H9 (cell line): ENCODE results near the gene TIMM23. TPM values are rescaled to one million over a fixed set of nuclear protein-coding genes. Genes with fewer than 3 reads are reported as not detected.

Experiments used
- DNase-seq: peaks from one replicate; pipeline ENCODE4 v3.0.0-alpha.2; 2017
- H2AFZ ChIP-seq: one replicate; pipeline ENCODE4 v1.6.1; 2013; ENCODE audit warnings: mild to moderate bottlenecking, low read length, control low read depth, moderate library complexity
- H2AK5ac ChIP-seq: 2 replicates; pipeline ENCODE4 v1.6.1; 2013; ENCODE audit warnings: low read length, control low read depth, mixed read lengths; ENCODE audit not compliant: insufficient read length
- H2BK120ac ChIP-seq: one replicate; pipeline ENCODE4 v1.6.1; 2013; ENCODE audit warnings: low read depth, mild to moderate bottlenecking, low read length, control low read depth, inconsistent platforms; ENCODE audit not compliant: poor library complexity, severe bottlenecking
- H2BK12ac ChIP-seq: 2 replicates; pipeline ENCODE4 v1.6.1; 2013; ENCODE audit warnings: low read length, control low read depth, mixed read lengths, low read depth; ENCODE audit not compliant: insufficient read length
- H2BK15ac ChIP-seq: 2 replicates; pipeline ENCODE4 v1.6.1; 2013; ENCODE audit warnings: low read depth, low read length, control low read depth
- H2BK20ac ChIP-seq: one replicate; pipeline ENCODE4 v1.6.1; 2013; ENCODE audit warnings: low read depth, mild to moderate bottlenecking, low read length, control low read depth, inconsistent platforms; ENCODE audit not compliant: poor library complexity, severe bottlenecking
- H2BK5ac ChIP-seq: 2 replicates; pipeline ENCODE4 v1.6.1; 2013; ENCODE audit warnings: low read length, control low read depth, mixed read lengths; ENCODE audit not compliant: insufficient read length
- H3K14ac ChIP-seq: 2 replicates; pipeline ENCODE4 v1.6.1; 2013; ENCODE audit warnings: low read length, control low read depth; ENCODE audit not compliant: insufficient read depth
- H3K18ac ChIP-seq: 2 replicates; pipeline ENCODE4 v1.6.1; 2013; ENCODE audit warnings: low read depth, mild to moderate bottlenecking, mixed read lengths, low read length, control low read depth; ENCODE audit not compliant: insufficient read length
- H3K23ac ChIP-seq: 2 replicates; pipeline ENCODE4 v1.6.1; 2013; ENCODE audit warnings: low read length, control low read depth, mixed read lengths, low read depth; ENCODE audit not compliant: insufficient read length
- H3K23me2 ChIP-seq: 2 replicates; pipeline ENCODE4 v1.6.1; 2013; ENCODE audit warnings: low read depth, mild to moderate bottlenecking, mixed read lengths, low read length, control low read depth; ENCODE audit not compliant: insufficient read length, poor library complexity, severe bottlenecking
- H3K27ac ChIP-seq: 2 replicates; pipeline ENCODE4 v1.5.1; 2013; ENCODE audit warnings: low read length, control low read depth, mixed read lengths, low read depth; ENCODE audit not compliant: insufficient read length
- H3K27me3 ChIP-seq: 2 replicates; pipeline ENCODE4 v1.6.1; 2013; ENCODE audit warnings: low read length, control low read depth, inconsistent platforms; ENCODE audit not compliant: insufficient read depth
- H3K4ac ChIP-seq: 2 replicates; pipeline ENCODE4 v1.6.1; 2013; ENCODE audit warnings: low read depth, mild to moderate bottlenecking, control low read depth, inconsistent platforms, low read length, moderate library complexity
- H3K4me1 ChIP-seq: 2 replicates; pipeline ENCODE4 v1.6.1; 2013; ENCODE audit warnings: low read length, control low read depth, inconsistent platforms; ENCODE audit not compliant: insufficient read depth
- H3K4me2 ChIP-seq: 2 replicates; pipeline ENCODE4 v1.6.1; 2013; ENCODE audit warnings: low read length, control low read depth, mixed read lengths; ENCODE audit not compliant: insufficient read length, insufficient read depth
- H3K56ac ChIP-seq: 2 replicates; pipeline ENCODE4 v1.6.1; 2013; ENCODE audit warnings: low read depth, mild to moderate bottlenecking, mixed read lengths, low read length, control low read depth; ENCODE audit not compliant: insufficient read length
- H3K79me1 ChIP-seq: 2 replicates; pipeline ENCODE4 v1.6.1; 2013; ENCODE audit warnings: low read depth, mild to moderate bottlenecking, moderate library complexity, low read length, control low read depth, inconsistent platforms; ENCODE audit not compliant: insufficient read depth, poor library complexity, severe bottlenecking
- H3K79me2 ChIP-seq: 2 replicates; pipeline ENCODE4 v1.6.1; 2013; ENCODE audit warnings: low read length, control low read depth, inconsistent platforms; ENCODE audit not compliant: insufficient read depth
- H3K9ac ChIP-seq: 2 replicates; pipeline ENCODE4 v1.6.1; 2013; ENCODE audit warnings: low read length, control low read depth, mixed read lengths; ENCODE audit not compliant: insufficient read length; ENCODE audit errors: extremely low read depth
- H3K9me3 ChIP-seq: one replicate; pipeline ENCODE4 v1.6.1; 2013; ENCODE audit warnings: low read depth, low read length, inconsistent platforms; ENCODE audit not compliant: control insufficient read depth
- H3T11ph ChIP-seq: one replicate; pipeline ENCODE4 v1.6.1; 2013; ENCODE audit warnings: mild to moderate bottlenecking, low read length, control low read depth, inconsistent platforms
- H4K20me1 ChIP-seq: one replicate; pipeline ENCODE4 v1.6.1; 2013; ENCODE audit not compliant: control insufficient read depth, insufficient read length, insufficient read depth
- H4K5ac ChIP-seq: 2 replicates; pipeline ENCODE4 v1.6.1; 2013; ENCODE audit warnings: low read depth, mild to moderate bottlenecking, mixed read lengths, low read length, control low read depth; ENCODE audit not compliant: insufficient read length
- H4K8ac ChIP-seq: replicated peaks from 2 replicates; pipeline ENCODE4 v1.6.1; 2013; ENCODE audit warnings: low read length, control low read depth, mixed read lengths, low read depth; ENCODE audit not compliant: insufficient read length
- H4K91ac ChIP-seq: 2 replicates; pipeline ENCODE4 v1.6.1; 2013; ENCODE audit warnings: low read depth, mild to moderate bottlenecking, moderate library complexity, mixed read lengths, low read length, control low read depth; ENCODE audit not compliant: insufficient read length
- H3K27ac Mint-ChIP-seq, 3 experiments: 2 replicates in 2 of 3; 3 replicates in 1 of 3; pipeline ENCODE4 v1.8.0; 2020 to 2021; ENCODE audit warnings: mixed read lengths in 3 of 3, mild to moderate bottlenecking in 1 of 3, moderate library complexity in 1 of 3
- H3K27me3 Mint-ChIP-seq: 2 replicates; pipeline ENCODE4 v1.8.0; 2021; ENCODE audit warnings: low read depth, mild to moderate bottlenecking, moderate library complexity, mixed read lengths
- H3K36me3 Mint-ChIP-seq, 3 experiments: 2 replicates in 2 of 3; 3 replicates in 1 of 3; pipeline ENCODE4 v1.8.0; 2020 to 2021; ENCODE audit warnings: low read depth in 3 of 3, mixed read lengths in 3 of 3; ENCODE audit not compliant: insufficient read depth in 1 of 3
- H3K4me1 Mint-ChIP-seq, 2 experiments: 2 replicates each; pipeline ENCODE4 v1.8.0; 2020; ENCODE audit warnings: mixed read lengths in 2 of 2
- H3K4me3 Mint-ChIP-seq, 2 experiments: 2 replicates in 1 of 2; 3 replicates in 1 of 2; pipeline ENCODE4 v1.8.0; 2020 to 2021; ENCODE audit warnings: mild to moderate bottlenecking in 2 of 2, mixed read lengths in 2 of 2, moderate library complexity in 1 of 2
- H3K9me3 Mint-ChIP-seq, 2 experiments: 2 replicates in 1 of 2; 3 replicates in 1 of 2; pipeline ENCODE4 v1.8.0; 2020; ENCODE audit warnings: mild to moderate bottlenecking in 2 of 2, mixed read lengths in 2 of 2, moderate library complexity in 1 of 2
- CTCF ChIP-seq: fragments of 200-600 bp; sonication (generic); conservative IDR thresholded peaks from 3 replicates; pipeline ENCODE4 v1.8.0; 2021; ENCODE audit warnings: antibody characterized with exemption, mild to moderate bottlenecking
- WGBS: extraction: QIAGEN DNeasy Blood & Tissue Kit; methylation state at CpG from one replicate; pipeline ENCODE4 v1.1.7; 2013; ENCODE audit warnings: missing lambda C conversion rate, low lambda C conversion rate, mixed read lengths; ENCODE audit not compliant: insufficient read length; ENCODE audit errors: extremely low coverage; 5-methylcytosine and 5-hydroxymethylcytosine counted together
- total RNA-seq: library from RNA; stranded (reverse); gene quantifications from 2 replicates; pipeline ENCODE4 v1.2.1, GENCODE V29; 2021

Gene TIMM23
- total RNA-seq, 1 experiment from 2014 or later = 105 TPM

- no peaks in the 10 kb centered on the region for H4K20me1 ChIP-seq
These were observed 33.9 kb downstream of the TIMM23 start for GRCh38 chr10:46006219-46006618.

More at GRCh38 chr10:46006219-46006618, 33.9 kb downstream of the TIMM23 start:
- Histone ChIP-seq H2BK5ac (no peak overlapping the region), H3K4me2 (no peak overlapping the region), H3K9ac (no peak overlapping the region), H3K14ac (no peak overlapping the region), H2BK15ac (no peak overlapping the region), H3K79me1 (no peaks in the 10 kb centered on the region), H3K23ac (no peak overlapping the region), H3K27me3 (no peaks in the 10 kb centered on the region), H2AFZ (no peak overlapping the region), H3K79me2 (no peaks in the 10 kb centered on the region), H3T11ph (no peak overlapping the region), H2AK5ac (no peak overlapping the region), H2BK12ac (no peak overlapping the region), H3K4ac (no peak overlapping the region), H3K23me2 (no peaks in the 10 kb centered on the region), H2BK20ac (no peak overlapping the region), H3K9me3 (no peaks in the 10 kb centered on the region), H4K8ac (no peak overlapping the region), H3K27ac (no peak overlapping the region), H4K91ac (no peak overlapping the region), H3K18ac (no peak overlapping the region), H3K4me1 (no peaks in the 10 kb centered on the region), H2BK120ac (no peak overlapping the region), H3K56ac (no peak overlapping the region), H4K5ac (no peak overlapping the region)
- H3K27ac Mint-ChIP-seq = peak overlapping the region in 1 of 3 experiments; percentile 71; a peak in 1 of 7 replicates
- H3K4me3 Mint-ChIP-seq = no peak overlapping the region
- no peak for TF ChIP-seq CTCF
- H3K4me1 Mint-ChIP-seq = no peaks in the 10 kb centered on the region
- DNase-seq = no peak
- H3K36me3 Mint-ChIP-seq = peaks cover 32 to 82% (median 47%) of the 10 kb centered on the region in 3 experiments; a peak in 6 of 7 replicates
- H3K9me3 Mint-ChIP-seq = no peaks in the 10 kb centered on the region
- H3K27me3 Mint-ChIP-seq = no peaks in the 10 kb centered on the region
- whole genome bisulfite sequencing = no CpG with 5 or more reads among the region's 3 CpGs
